AG04450 (cell line): ENCODE data around the gene NINL. TPM values are rescaled to one million over a fixed set of nuclear protein-coding genes. Genes with fewer than 3 reads are reported as not detected.
A peak's percentile ranks its signal among the peaks of the same experiment; 100 is the strongest.

Experiments used
- CTCF ChIA-PET: fragments of 300-600, 350-600 bp; formaldehyde crosslinking; extraction: SDS; loops from one replicate; lab custom pipeline; 2022; ENCODE audit warnings: antibody characterized with exemption, inconsistent platforms; lab: Charles Lee
- POLR2A ChIA-PET: fragments of 350-600 bp; formaldehyde crosslinking; extraction: SDS; loops from one replicate; lab custom pipeline; 2021; ENCODE audit warnings: antibody characterized with exemption, inconsistent platforms; lab: Yijun Ruan, JAX
- DNase-seq: peaks from one replicate; pipeline ENCODE4 v3.0.0-alpha.2; 2011; ENCODE audit warnings: low read depth, low spot score
- H3K27ac ChIP-seq: one replicate; pipeline ENCODE4 v1.5.1; 2012; ENCODE audit warnings: low read depth, low read length, control low read depth
- H3K27me3 ChIP-seq: one replicate; pipeline ENCODE4 v1.6.0; 2012; ENCODE audit warnings: low read length; ENCODE audit not compliant: control insufficient read depth, insufficient read depth
- H3K4me3 ChIP-seq: 2 replicates; pipeline ENCODE4 v1.5.1; 2011; ENCODE audit warnings: mild to moderate bottlenecking, low read depth, low read length, control low read depth
- H3K9me3 ChIP-seq: 2 replicates; pipeline ENCODE4 v1.5.1; 2012; ENCODE audit warnings: low read length; ENCODE audit not compliant: control insufficient read depth, insufficient read depth
- CTCF ChIP-seq: IDR thresholded peaks from 2 replicates; pipeline ENCODE4 v1.5.1; 2011; ENCODE audit warnings: low read depth, low read length, control low read depth, inconsistent platforms
- polyA plus RNA-seq: library from polyadenylated mRNA; depleted of rRNA; stranded (reverse); fragments of >200 nt; gene quantifications from 2 replicates; pipeline ENCODE4 v1.2.3, GENCODE V29; 2011

Gene NINL
- polyA plus RNA-seq, 1 experiment = 10.4 TPM

- no peak for TF ChIP-seq CTCF
- Histone ChIP-seq H3K4me3 (no peak overlapping the region), H3K27me3 (no peaks in the 10 kb centered on the region), H3K9me3 (no peaks in the 10 kb centered on the region), H3K27ac (no peak overlapping the region)
- DNase-seq = no peak
- ChIA-PET CTCF (no interaction called here), POLR2A (interaction anchor here (0.7 kb wide), 2 partner anchors 12 to 38 kb away, joined by 3 to 5 read pairs; no protein-coding TSS in a partner anchor)
Observed at GRCh38 chr20:25579081-25579770, 6.1 kb downstream of the NINL start.

- CTCF ChIA-PET = no interaction called here
- no peak for TF ChIP-seq CTCF
- no peak overlapping the region for H3K4me3 ChIP-seq
- no peaks in the 10 kb centered on the region for H3K27me3 ChIP-seq
- H3K27ac ChIP-seq = no peak overlapping the region
- POLR2A ChIA-PET = no interaction called here
- no peaks in the 10 kb centered on the region for H3K9me3 ChIP-seq
- no peak for DNase-seq
Observed at GRCh38 chr20:25576783-25577530, 8.4 kb downstream of the NINL start.

DNA sequence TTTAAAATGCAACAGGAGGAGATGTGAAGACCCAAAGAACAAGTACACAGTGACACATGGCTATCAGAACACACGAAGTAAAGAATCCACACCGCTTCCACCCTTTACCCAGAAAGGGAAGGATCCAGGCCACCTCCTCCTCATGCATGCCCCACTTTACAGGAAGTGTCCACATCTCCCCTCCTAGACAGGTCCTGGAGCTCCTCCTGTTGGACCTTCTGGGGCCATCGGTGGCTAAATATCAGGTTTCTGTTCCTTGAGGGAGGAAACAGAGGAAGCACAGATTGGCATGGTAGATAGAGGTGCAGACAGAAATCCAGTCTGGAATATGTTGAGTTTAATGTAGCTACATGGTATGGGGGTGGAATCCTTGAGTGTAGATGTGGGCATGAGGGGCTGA, 10.9 kb downstream of the NINL start:
- ChIA-PET POLR2A (interaction anchor here (0.8 kb wide), 1 partner anchor 10 kb away, joined by 3 read pairs; no protein-coding TSS in a partner anchor), CTCF (interaction anchor here (0.6 to 1.0 kb wide), 3 partner anchors 34 to 610 kb away, joined by 3 to 4 read pairs (median 3); no protein-coding TSS in a partner anchor)
- no peak overlapping the region for H3K4me3 ChIP-seq
- peak; percentile 35 for TF ChIP-seq CTCF
- no peaks in the 10 kb centered on the region for H3K27me3 ChIP-seq
- H3K27ac ChIP-seq = no peak overlapping the region
- no peak for DNase-seq
- H3K9me3 ChIP-seq = no peaks in the 10 kb centered on the region

DNA sequence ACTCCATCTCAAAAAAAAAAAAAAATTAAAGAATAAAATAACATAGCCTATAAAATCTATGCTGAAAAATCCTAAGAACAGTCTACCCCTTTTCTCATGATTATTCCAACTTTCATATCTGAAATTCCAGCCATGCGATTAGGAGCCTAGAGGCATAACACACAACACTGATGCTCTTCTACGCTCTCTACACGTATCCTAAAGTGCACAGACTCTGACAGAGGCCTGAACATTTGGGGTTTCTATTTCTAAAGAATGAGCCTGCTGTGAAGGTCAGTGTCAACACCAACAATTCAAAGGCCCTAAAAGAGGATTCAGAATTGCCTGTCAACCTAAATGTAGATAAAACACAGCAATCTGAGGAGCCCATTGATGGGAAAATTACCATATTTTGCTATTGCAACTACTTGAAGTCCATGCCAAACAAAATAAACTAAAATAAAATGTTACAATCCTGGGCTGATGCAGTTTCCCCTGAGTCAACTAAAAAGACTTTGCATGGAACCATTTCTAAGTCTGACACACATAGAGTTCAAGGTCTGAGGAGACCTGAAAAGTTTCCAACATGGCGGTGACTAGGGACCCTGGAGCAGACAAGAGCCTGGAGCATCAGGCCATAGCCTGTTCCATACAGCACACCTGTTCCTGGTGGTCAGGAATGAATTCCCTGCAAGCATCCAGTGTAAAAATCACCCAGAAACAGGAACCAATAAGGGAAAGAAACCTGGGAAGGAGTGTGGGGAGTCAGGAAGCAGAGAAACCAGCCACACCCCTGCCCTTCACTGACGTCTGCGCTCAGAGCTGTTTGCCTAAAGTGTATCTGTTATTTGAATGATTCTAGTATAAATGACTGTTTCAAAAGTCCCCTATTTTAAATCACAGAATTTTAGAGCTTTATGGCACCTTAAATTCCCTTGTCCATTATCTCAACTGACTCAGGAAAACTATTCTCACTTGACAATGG, 11.8 kb downstream of the NINL start:
- ChIA-PET POLR2A (interaction anchor here (0.8 kb wide), 1 partner anchor 11 kb away, joined by 3 read pairs; no protein-coding TSS in a partner anchor), CTCF (interaction anchor here (0.6 to 1.0 kb wide), 2 partner anchors 33 to 611 kb away, joined by 3 read pairs; no protein-coding TSS in a partner anchor)
- Histone ChIP-seq H3K27me3 (no peaks in the 10 kb centered on the region), H3K4me3 (no peak overlapping the region), H3K27ac (peak overlapping the region; percentile 73), H3K9me3 (no peaks in the 10 kb centered on the region)
- TF ChIP-seq CTCF = no peak
- DNase-seq = no peak
